ENCODE results near the gene RANBP3. TPM values are rescaled to one million over a fixed set of nuclear protein-coding genes. Genes with fewer than 3 reads are reported as not detected.

RANBP3 gene
- polyA plus RNA-seq, 1 of the 3 experiments (the other 2 are of a cell fraction), result 84.0 TPM

GRCh38 chr19:5943623-5944022 lies 34.3 kb downstream of the RANBP3 start:
- Histone ChIP-seq H2AFZ (ENCODE audit: low read depth) (no peak overlapping the region), H3K9me2 (no peaks in the 10 kb centered on the region), H4K20me1 (ENCODE audit: insufficient read depth) (peaks cover 63% of the 10 kb centered on the region), H3K4me3 (ENCODE audit: low read depth in 2 of 2, low read length in 1 of 2) (no peak overlapping the region), H3K27ac (ENCODE audit: low read depth in 2 of 2, low read length in 1 of 2) (no peak overlapping the region), H3K27me3 (ENCODE audit: insufficient read depth) (no peaks in the 10 kb centered on the region), H3K9me3 (no peaks in the 10 kb centered on the region), H3K4me1 (ENCODE audit: control insufficient read depth in 1 of 2, insufficient read depth in 2 of 2, low read depth in 1 of 2, low read length in 1 of 2) (peaks cover 0 to 19% of the 10 kb centered on the region in 2 experiments; a peak in 1 of 4 replicates), H3K9ac (no peak overlapping the region), H3K36me3 (replicated peaks in 1 of 2; ENCODE audit: control insufficient read depth in 1 of 2, insufficient read depth in 2 of 2, low read length in 1 of 2) (peaks cover 10 to 33% of the 10 kb centered on the region in 2 experiments), H3K79me2 (ENCODE audit: insufficient read depth) (peaks cover 66% of the 10 kb centered on the region), H3F3A (replicated peaks; ENCODE audit: insufficient read depth) (no peaks in the 10 kb centered on the region), H3K4me2 (no peak overlapping the region)
- no peak for DNase-seq
- 90% methylated on average over 8 of the region's 10 CpGs for WGBS (ENCODE audit: low lambda C conversion rate)
- POLR2A ChIA-PET, result no interaction called here
- no peak for TF ChIP-seq FOXM1 (IDR thresholded peaks at IDR 0.05; ENCODE audit: low read depth)
- TF ChIP-seq REST (IDR thresholded peaks at IDR 0.05; ENCODE audit: low read depth, low read length), result no peak
- no peak for TF ChIP-seq SMC3 (IDR thresholded peaks at IDR 0.05; ENCODE audit: low read depth, low read length)
- TF ChIP-seq GABPA (IDR thresholded peaks at IDR 0.05; ENCODE audit: low read depth), result no peak
- TF ChIP-seq IRF3 (IDR thresholded peaks at IDR 0.05; ENCODE audit: low read depth, low read length), result no peak
- TF ChIP-seq MXI1 (IDR thresholded peaks at IDR 0.05; ENCODE audit: low read depth, low read length), result no peak
- no peak for TF ChIP-seq SIN3A (IDR thresholded peaks at IDR 0.05; ENCODE audit: borderline replicate concordance, low read depth, low read length)
- CTCF ChIA-PET, result interaction anchor here (3.9 to 4.5 kb wide), 2 partner anchors 24 to 79 kb away, joined by 19 to 23 read pairs; no protein-coding TSS in a partner anchor

- peaks cover 0 to 20% of the 10 kb centered on the region in 2 experiments; a peak in 2 of 4 replicates for H3K4me1 ChIP-seq (ENCODE audit: control insufficient read depth in 1 of 2, insufficient read depth in 2 of 2, low read depth in 1 of 2, low read length in 1 of 2)
- H3K4me2 ChIP-seq, result no peak overlapping the region
- TF ChIP-seq USF1 (IDR thresholded peaks at IDR 0.05; ENCODE audit: borderline replicate concordance, low read depth) (no peak), CHD2 (IDR thresholded peaks at IDR 0.05; ENCODE audit: low read length, partially characterized antibody) (no peak), GATA2 (CRISPR knock-in tag; IDR thresholded peaks at IDR 0.05) (no peak), NRF1 (IDR thresholded peaks at IDR 0.05; ENCODE audit: low read depth, low read length) (no peak), EZH2phosphoT487 (IDR thresholded peaks at IDR 0.05; ENCODE audit: borderline replicate concordance, low read depth) (no peak), SIN3A (IDR thresholded peaks at IDR 0.05; ENCODE audit: borderline replicate concordance, low read depth, low read length) (no peak), RAD21 (IDR thresholded peaks at IDR 0.05; ENCODE audit: low read length) (no peak), SMC3 (IDR thresholded peaks at IDR 0.05; ENCODE audit: low read depth, low read length) (no peak), GABPA (IDR thresholded peaks at IDR 0.05; ENCODE audit: low read depth) (no peak)
- WGBS (ENCODE audit: low lambda C conversion rate), result 95% methylated on average over 10 of the region's 10 CpGs
- peaks cover 62% of the 10 kb centered on the region for H4K20me1 ChIP-seq (ENCODE audit: insufficient read depth)
- H3K79me2 ChIP-seq (ENCODE audit: insufficient read depth), result peaks cover 62% of the 10 kb centered on the region
- CTCF ChIA-PET, result interaction anchor here (1.0 to 4.5 kb wide), 3 partner anchors 25 to 79 kb away, joined by 3 to 23 read pairs (median 19); no protein-coding TSS in a partner anchor
- H3F3A ChIP-seq (replicated peaks; ENCODE audit: insufficient read depth), result no peaks in the 10 kb centered on the region
- no peak overlapping the region for H3K9ac ChIP-seq
- H3K4me3 ChIP-seq (ENCODE audit: low read depth in 2 of 2, low read length in 1 of 2), result no peak overlapping the region
- no peak overlapping the region for H2AFZ ChIP-seq (ENCODE audit: low read depth)
- H3K9me2 ChIP-seq, result no peaks in the 10 kb centered on the region
- no peaks in the 10 kb centered on the region for H3K27me3 ChIP-seq (ENCODE audit: insufficient read depth)
- H3K9me3 ChIP-seq, result no peaks in the 10 kb centered on the region
- POLR2A ChIA-PET, result no interaction called here
- no peak overlapping the region for H3K27ac ChIP-seq (ENCODE audit: low read depth in 2 of 2, low read length in 1 of 2)
- no peak for DNase-seq
- H3K36me3 ChIP-seq (replicated peaks in 1 of 2; ENCODE audit: control insufficient read depth in 1 of 2, insufficient read depth in 2 of 2, low read length in 1 of 2), result peaks cover 14 to 32% of the 10 kb centered on the region in 2 experiments
Observed at GRCh38 chr19:5943045-5943444, 34.9 kb downstream of the RANBP3 start.
